GM19463 (cell line): ENCODE data around the gene RSPH6A.

Experiments
- ATAC-seq: cut with Tn5 transposase; IDR thresholded peaks from one replicate; pipeline ENCODE4 v1.9.1; 2021; ENCODE audit warnings: mild to moderate bottlenecking, moderate library complexity; ENCODE audit not compliant: unreplicated experiment

Gene RSPH6A

DNA sequence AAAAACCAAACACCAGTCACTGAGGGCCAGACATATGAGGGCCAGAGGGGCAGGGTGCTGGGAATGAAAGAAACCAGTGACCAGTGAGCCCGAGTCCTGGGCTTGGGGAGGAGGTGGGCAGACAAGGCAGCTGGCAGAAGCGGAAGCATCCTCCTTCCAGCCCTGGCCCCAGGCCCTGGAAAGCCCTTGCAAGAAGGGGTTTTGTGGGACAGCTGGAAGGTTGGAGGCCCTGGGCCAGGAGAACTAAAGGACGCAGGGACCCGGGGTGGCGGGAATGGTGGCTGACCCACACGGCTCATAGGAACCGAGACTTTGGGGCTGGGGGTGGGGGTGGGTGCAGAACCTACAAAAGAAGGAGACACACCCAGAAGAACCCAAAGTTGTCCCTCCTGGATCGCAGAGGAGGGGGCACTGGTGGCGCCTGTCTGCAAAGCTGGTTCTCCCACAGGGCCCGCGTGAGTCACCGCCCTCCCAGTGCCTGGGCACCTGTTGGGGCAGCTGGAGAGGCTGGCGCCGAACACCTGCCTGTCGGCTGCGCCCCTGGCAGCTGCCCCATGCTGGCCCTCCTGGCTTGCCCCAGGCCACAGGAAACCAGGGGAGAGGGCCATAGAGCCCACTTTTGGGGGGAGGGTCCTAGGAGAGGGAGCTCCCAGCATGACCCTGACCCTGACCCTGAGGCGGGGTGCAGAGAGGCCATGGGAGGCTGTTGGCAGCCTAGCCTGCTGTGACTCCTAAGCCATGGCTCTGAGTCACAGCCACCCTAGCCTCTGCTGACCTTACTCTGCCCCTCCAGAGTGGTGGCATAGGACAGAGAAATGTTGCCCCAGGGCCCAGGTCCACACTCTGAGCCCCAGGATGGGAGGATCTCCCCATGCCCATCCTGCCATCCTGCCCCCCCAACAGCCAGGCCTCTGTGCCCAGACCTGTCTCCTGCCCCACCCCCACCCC, 33.6 kb downstream of the RSPH6A start:
- ATAC-seq, result no peak

GRCh38 chr19:45780448-45781213, 34.5 kb downstream of the RSPH6A start:
- no peak for ATAC-seq

DNA sequence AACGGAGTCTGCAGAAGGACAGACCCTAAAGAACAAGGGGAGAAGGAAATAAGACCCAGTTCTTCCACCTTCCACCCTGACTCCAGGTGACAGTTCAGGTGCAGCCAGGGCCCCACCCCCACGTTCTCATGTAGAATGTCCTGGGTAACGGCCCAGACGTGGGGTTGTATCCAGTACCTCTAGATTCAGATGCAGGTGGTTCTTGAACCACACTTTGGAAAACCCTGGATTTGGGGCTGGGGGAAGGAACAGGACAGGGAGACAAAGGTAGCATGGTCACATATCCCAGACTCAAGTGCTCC, 35.0 kb downstream of the RSPH6A start:
- ATAC-seq, result no peak

- ATAC-seq, result peak; percentile 93
These were observed 35.6 kb downstream of the RSPH6A start for GRCh38 chr19:45779231-45780145.

DNA sequence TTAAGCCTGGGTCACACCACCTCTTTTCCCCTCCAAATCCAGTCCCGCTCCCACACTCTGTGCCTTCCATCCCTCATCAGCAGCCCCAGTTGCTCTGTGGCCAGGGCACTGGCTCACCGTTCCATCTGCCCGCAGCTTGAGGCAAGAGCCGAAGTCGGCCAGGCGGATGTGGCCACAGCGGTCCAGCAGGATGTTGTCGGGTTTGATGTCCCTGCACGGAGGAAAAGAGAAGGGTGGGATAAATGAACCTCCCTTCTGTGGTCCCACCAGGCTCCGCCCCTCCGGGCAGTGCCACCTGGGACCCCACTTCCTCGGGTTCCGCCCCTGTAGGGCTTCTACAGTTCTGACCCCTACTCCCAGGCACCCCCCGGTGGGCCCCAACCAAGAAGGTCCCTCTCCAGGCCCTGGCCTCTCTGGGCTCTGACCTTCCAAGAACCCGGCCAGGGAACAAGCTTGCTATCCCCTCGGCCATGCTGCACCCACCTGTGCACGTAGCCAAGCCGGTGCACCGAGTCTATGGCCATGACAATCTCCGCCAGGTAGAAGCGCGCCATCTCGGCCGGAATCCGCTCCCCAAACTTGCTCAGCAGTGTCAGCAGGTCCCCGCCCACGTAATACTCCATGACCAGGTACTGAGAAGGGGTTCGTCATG, 37.0 kb downstream of the RSPH6A start:
- ATAC-seq, result no peak

- no peak for ATAC-seq
These were observed 37.6 kb downstream of the RSPH6A start for GRCh38 chr19:45777395-45777961.

DNA sequence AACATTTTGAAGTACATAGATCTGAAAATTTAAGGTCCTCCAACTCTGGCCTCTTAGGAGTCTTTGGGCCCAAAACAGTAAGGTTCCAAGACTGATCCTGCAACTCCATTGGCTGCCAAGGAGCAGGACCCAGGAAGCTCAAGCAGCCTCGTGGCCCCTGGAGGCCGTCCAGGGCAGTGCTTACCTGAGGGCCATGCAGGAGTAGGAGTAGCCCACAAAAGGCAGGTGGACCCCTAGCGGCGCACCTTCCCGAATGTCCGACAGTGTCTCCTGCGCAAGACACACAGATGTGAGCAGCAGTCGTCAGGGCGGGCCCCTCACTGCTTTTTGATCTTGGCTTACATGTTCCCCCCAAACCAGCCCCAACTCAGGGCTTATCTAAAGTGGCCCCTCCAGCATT, 40.3 kb downstream of the RSPH6A start:
- no peak for ATAC-seq

DNA sequence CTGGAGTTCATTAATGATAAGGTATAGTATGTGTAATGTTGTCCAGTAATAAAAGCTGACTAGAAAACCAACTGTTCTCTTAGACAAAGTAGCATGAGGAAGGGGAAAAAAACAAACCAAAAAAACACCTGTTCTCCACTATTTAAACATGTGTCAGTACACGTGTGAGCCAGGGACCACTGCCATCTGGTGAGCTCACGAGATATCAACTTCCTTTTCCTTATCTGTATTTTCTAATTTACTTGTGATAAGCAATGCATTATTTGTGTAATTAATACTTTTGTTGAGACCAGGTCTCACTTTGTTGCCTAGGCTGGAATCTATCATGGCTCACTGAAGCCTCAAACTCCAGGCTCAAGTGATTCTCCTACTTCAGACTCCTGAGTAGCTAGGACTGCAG, 41.7 kb downstream of the RSPH6A start:
- no peak for ATAC-seq

- no peak for ATAC-seq
These were observed 42.2 kb downstream of the RSPH6A start for GRCh38 chr19:45772912-45773311.

DNA sequence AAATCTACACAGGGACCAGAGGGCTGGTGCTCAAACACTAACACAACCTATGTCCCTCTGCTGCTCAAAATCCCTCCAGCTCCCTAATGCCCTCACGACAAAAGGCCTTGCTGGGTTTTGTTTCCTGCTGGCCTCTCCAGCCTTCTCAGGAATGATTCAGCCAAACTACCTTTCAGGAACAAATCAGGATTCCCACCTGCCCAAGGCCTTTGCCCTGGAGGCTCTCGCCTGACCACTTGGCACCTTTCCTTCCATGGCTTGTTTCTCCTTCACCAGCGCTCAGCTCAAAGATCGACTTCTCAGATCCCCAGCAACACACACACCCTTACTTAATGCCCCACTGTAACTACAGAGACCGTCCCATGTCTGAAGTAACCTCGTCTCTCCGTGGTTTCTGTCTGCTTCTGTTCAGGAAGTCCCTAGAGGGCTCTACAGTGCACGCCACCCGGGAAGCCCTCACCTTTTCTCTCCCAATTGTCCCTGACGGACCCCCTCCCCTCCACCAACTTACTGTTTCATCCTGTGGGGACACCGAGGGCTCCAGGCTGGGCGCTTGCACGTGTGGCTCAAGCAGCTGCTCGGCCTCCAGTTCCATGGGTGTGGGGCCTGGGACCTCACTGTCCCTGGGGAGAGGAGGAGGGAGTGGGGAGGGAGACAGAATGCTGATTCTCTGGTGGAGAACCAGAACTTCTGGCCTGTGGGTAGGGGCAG, 42.8 kb downstream of the RSPH6A start:
- no peak for ATAC-seq

- no peak for ATAC-seq
These were observed 43.7 kb downstream of the RSPH6A start for GRCh38 chr19:45771311-45771933.

- peak; percentile 48 for ATAC-seq
These were observed 44.7 kb downstream of the RSPH6A start for GRCh38 chr19:45770192-45771101.

- ATAC-seq, result no peak
These were observed 45.3 kb downstream of the RSPH6A start for GRCh38 chr19:45769821-45770191.

DNA sequence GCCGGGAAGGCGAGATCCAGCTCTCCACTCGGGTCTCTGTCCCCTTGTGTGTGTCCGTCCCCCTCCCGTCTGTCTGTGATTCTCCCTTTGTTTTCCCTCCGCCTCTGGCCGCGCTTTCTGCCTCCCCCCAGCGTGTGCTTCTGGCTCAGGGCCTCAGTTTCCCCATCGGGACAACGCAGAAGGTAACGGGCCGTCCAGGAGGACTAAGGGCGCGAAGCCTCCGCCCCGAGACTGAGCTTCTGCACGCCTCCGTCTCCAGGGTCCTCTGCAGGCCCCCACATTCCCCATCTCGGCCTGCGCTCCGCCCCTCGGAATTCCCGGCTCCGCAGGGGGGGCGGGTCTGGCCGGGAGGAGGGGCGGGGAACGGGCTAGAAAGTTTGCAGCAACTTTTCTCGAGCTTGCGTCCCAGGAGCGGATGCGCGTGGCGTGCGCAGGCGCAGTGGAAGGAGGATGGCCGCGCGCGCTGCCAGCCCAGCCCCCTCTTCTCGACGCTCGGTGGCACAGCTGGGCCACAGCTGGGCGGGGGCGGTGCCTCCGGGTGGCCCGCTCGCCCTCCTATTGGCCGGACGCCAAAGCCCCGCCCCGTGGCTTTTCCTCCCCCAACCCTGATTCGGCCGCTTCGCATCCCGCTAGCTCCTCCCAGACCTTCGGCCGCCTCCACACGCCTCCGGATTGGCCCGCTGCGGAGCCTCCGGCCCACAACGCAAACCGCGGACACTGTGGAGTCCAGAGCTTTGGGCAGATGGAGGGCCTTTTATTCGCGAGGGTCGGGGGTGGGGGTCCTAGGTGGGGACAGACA, 45.9 kb downstream of the RSPH6A start, which contains the start of gene SIX5:
TSS of gene SIX5 (minus strand) at position 269 of the 799 bp plus-strand sequence. CDS start 408 bp downstream, outside the sequence.
- ATAC-seq, result peak; percentile 59

- no peak for ATAC-seq
These were observed 46.5 kb downstream of the RSPH6A start for GRCh38 chr19:45768655-45768983.

DNA sequence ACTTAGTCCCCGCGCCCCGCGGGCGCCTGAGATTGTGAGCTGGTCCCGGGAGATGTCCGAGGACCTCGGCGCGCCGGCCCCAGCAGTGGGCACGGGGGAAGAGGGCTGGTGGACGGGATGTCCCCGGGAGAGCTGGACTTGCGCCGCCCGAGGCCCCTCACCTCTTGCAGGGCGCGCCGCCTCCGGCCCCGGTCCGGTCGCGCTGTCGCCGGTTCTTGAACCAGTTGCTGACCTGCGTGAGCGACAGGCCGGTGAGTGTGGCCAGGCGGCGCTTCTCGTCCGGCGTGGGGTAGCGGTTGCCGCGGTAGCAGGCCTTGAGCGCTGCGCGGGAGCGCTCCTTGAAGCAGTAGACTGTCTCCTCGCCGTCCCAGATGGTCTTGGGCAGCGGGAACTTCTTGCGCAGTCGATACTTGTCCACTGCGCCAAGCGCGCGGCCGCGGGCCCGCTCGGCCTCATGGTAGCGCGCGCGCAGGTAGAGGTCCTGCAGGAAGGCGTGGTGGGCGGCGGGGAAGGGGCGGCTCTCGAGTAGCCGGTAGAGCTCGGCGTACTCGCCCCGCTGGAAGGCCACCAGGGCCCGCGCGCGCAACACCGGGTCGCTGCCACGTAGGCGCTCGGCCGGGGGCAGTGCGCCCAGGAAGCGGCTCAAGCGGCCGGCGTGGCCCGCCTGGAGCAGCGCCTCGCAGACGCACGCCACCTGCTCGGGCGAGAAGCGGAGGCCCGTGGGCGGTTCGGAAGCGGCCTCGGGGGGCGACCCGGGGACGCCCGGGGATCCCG, 47.0 kb downstream of the RSPH6A start:
- no peak for ATAC-seq
